ENCODE data around the gene ALX3. TPM values are rescaled to one million over a fixed set of nuclear protein-coding genes. Genes with fewer than 3 reads are reported as not detected.

The ALX3 gene
- total RNA-seq, 6 experiments from 2014 or later: not detected

- Histone ChIP-seq H3K4me3 (no peak overlapping the region), H3K27me3 (no peaks in the 10 kb centered on the region), H3K27ac (no peak overlapping the region), H3K36me3 (peaks cover 0 to 80% (median 35%) of the 10 kb centered on the region in 4 donors), H3K4me1 (peaks cover 0 to 42% (median 14%) of the 10 kb centered on the region in 4 donors), H3K9me3 (no peaks in the 10 kb centered on the region)
- no peak for TF ChIP-seq CTCF (IDR thresholded peaks at IDR 0.05)
- intact Hi-C loops (cut with DNase I): no loop called here
- WGBS (ENCODE audit: insufficient coverage, low coverage, low lambda C conversion rate, missing lambda C conversion rate): 14% methylated on average over 6 of the region's 6 CpGs
- peak in 1 of 4 donors; percentile 8 for ATAC-seq
- no peak for DNase-seq
Measured at GRCh38 chr1:110012100-110012780, 58.2 kb downstream of the ALX3 start.

- H3K36me3 ChIP-seq: peaks cover 0 to 73% (median 31%) of the 10 kb centered on the region in 4 donors
- DNase-seq (no peak), ATAC-seq (peak; percentile 79 to 89 (median 86))
- TF ChIP-seq POLR2A (IDR thresholded peaks at IDR 0.05) (no peak), CTCF (IDR thresholded peaks at IDR 0.05) (peak; percentile 41 to 69 (median 58))
- no peak overlapping the region for H3K4me3 ChIP-seq
- intact Hi-C loops (cut with DNase I): no loop called here
- H3K4me1 ChIP-seq: peaks cover 0 to 48% (median 17%) of the 10 kb centered on the region in 4 donors
- H3K27ac ChIP-seq: no peak overlapping the region
- WGBS (ENCODE audit: insufficient coverage, low coverage, low lambda C conversion rate, missing lambda C conversion rate): 40% methylated on average over 2 of the region's 2 CpGs
- no peaks in the 10 kb centered on the region for H3K27me3 ChIP-seq
- no peaks in the 10 kb centered on the region for H3K9me3 ChIP-seq
Measured at GRCh38 chr1:110011527-110012041, 58.9 kb downstream of the ALX3 start.

Other genes starting within 250 kb of the ALX3 start
- 10 to 100 TPM in 5 of 6 experiments, 1 to 10 TPM in 1; 4.8 to 44.1 (median 22.0) TPM for gene CSF1, start 159.8 kb downstream of the ALX3 start, total RNA-seq
- 10 to 100 TPM; 51.4 to 77.5 (median 56.0) TPM for gene AHCYL1, start 85.9 kb downstream of the ALX3 start, total RNA-seq
- 10 to 100 TPM in 5 of 6 experiments, 1 to 10 TPM in 1; 9.9 to 15.5 (median 12.4) TPM for gene STRIP1, start 36.0 kb downstream of the ALX3 start, total RNA-seq
- gene UBL4B, start 41.8 kb upstream of the ALX3 start, total RNA-seq: not detected
- gene SLC6A17, start 79.8 kb upstream of the ALX3 start, total RNA-seq: not detected
- 1 to 10 TPM in 4 of 6 experiments, under 1 TPM in 2; 0.37 to 4.4 (median 1.7) TPM for gene KCNC4, start 139.6 kb upstream of the ALX3 start, total RNA-seq

Measured in right lobe of liver (tissue), 6 donors.